Stimulated activated CD8-positive, alpha-beta memory T cell treated with anti-CD3 and anti-CD28 coated beads, Interleukin-15, amount 100 ng/mL, for 1 hour (primary cell): Measurements from ENCODE around the gene ATXN7L1.

ENCODE experiments used
- DNase-seq: peaks from one replicate; pipeline ENCODE4 v3.0.0-alpha.2; 2020; ENCODE audit warnings: low read depth

The ATXN7L1 gene

DNA sequence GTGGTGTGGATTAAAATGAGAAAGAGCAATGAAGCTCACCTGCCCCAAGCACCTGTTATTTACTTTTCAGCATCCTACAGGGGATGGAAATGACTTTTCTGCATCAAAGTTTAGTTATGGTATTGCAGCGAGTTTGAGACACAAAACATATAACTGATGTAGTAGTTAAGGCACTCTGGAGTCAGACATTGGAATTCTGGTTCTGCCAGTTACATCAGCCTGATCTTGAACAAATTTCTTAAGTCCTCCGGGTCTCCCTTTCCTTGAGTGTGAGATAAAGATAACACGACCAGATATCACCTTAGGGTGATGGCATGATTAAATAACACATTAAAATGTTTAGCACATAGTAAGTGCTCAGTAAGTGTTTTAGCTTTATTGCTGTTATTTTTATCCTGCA lies 97.4 kb downstream of the ATXN7L1 start:
- no peak for DNase-seq

DNA sequence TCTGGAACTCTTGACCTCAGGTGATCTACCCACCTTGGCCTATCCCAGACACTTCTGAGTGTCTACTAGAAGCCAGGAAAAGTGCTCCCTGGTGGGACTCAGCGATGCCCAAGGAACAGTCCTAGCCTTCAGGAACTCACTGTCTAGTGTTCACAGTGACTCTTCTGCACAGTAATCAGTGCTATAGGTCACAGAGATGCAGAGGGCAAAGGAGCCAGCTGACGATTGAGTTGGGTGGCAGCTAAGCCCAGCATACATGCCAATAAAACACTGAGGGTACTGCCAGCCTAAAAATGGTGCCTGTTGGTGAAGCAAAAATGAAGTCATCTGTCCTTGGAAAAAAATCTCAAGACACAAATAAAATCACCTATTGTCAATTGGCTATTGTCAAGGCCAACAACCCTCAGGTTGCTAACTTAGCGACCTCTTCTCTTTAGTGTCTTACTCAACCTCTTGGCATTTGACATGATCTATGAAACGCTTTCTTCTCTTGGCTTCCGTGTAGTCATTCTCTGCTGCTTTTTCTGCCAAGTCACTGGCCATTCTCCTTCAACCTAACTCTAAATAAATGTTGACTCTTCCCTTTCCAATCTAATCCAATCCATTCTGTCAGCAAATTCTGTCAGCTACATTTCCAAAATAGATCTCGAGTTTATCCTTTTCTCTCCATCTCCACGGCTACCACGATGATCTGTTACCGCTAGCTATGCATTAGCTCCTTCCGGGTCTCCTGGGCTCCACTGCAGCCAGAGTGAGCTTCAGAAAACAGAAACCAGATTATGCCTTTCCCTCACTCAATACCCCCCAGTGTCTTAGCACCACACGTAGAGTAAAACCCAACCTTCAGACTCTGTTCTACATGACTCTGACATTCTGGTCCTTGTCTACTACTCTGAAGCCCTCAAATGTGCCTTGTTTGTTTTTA lies 99.2 kb downstream of the ATXN7L1 start:
- DNase-seq, result no peak

DNA sequence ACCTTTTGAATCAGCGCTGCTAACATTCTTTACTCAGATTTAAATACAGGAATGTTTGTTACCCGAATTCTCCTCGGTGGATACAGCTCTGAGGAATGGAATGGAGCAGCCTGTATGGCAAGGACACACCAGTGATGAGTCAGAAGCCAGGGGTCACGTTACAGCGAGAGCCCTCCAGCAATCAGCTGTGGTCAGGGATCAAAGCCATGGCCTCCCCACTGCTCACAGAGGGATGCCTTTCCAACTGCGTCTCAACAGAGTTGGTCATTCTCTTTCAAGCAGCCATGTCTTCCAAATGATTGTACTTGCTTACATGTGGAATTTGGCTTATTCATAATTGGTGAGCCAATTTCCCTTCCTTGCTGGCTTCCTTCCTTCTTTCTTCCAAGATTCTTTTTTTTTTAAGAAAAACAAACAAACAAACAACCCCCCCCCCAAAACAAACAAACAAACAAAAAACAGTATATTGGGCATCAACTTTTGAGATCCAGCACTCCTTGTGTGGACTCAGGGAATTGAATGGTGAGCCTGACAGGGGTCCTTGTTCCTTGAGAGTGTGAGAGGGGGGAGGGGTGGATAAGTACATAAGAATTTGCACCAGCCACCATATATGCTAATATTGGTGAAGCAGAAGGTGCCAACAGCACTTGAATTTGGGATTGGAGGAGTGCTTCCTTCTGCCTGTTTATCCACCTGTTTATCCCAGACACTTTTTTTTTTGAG lies 100.2 kb downstream of the ATXN7L1 start:
- DNase-seq, result no peak

DNA sequence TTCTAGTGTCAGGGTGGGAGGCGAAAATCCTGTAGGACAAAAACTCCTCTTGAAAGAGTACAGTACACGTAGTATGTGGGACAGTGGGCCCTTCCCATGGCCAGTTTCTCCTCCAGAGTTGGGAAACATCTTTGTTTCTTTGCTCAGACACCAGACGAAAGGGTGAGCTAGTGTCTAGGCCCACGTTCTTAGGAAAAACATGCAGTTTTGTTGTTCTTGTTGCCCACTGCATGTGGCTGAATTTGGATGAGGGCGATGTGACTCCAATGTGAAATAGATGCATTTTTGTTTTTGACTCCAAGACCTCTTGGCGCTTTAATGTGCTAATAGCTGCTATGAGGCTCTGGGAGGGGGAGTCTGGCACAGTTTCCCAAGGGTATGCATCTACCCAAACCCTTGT lies 100.8 kb downstream of the ATXN7L1 start:
- DNase-seq, result no peak

DNA sequence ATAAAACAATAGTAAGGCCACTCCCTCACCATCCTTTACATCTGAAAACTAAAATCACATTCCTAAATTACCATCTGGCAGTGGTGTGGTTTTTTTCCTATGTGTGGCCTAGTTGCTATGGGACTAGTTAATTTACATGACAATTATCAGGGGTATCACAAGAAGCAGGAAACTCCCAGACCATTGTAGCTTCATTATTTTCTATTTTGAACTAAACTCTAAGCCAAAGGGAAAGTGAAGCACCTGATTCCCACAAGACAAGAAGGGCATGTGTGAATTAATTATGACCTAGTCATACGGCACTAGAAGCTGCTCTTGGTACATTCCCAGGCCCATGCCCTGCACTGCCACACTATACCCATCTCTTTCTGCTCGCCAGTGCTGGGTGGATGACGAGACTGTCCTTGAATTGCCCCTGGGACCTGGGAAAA lies 103.4 kb downstream of the ATXN7L1 start:
- DNase-seq, result no peak

DNA sequence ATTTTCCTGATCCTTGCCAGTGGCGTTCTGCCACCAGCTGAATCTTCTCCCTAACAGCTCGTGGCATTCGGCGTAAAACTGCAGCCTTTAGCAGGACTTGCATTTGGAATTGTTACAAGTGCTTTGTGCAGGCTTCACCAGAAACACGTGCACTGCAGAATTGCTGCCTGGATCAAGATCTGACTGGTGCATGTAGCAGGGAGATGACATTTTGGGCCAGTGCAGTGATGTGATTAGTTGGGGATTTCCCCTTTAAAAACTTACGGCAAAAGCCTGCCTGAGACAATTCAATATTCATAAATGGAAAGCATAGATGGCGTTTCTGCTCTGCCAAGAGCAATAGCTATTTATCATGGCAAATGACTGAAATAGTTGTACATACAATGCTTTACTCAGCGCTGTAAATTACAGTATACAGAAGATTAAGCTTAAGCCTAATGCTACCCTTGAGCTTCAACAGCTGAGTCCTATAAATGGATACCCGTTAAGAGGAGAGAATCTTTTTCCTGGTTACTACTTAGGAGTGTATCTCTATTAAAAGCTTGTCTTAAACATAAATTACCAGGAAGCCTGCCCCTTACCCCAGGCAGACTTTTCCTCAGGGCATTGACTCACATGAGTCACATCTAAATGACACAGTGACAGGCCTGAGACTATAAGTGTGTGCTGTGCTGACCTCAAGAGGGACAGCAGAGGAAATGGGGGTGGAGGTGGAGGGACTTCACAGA lies 106.3 kb downstream of the ATXN7L1 start:
- DNase-seq, result no peak

DNA sequence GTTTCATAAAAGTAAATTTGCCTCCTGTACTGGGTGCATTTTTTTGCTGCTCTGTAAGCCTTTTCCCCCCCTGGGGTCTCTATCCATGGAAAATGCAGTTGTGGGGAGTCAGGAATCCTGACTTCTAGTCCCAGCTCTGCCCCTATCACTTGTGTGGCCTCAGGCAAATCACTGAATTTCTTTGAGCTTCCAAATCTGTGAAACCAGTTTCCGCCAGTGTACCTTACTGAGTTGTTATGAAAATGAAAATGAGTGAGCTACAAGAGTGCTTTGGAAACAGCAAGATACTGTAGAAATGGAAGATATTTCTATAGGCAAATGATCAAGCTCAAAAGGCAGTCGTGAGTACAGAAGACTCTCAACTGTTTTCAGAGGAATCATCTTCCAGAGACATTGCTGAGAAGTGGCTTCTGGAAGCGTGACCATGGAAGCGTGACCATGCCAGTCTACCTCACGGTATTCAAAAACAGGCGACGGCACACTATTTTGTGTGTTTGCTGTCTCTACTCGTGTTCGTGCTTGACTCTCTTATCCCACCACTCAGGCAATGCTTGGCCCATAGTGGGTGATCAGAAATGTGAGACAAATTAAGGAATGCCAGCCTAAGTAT lies 107.4 kb downstream of the ATXN7L1 start:
- DNase-seq, result no peak

DNA sequence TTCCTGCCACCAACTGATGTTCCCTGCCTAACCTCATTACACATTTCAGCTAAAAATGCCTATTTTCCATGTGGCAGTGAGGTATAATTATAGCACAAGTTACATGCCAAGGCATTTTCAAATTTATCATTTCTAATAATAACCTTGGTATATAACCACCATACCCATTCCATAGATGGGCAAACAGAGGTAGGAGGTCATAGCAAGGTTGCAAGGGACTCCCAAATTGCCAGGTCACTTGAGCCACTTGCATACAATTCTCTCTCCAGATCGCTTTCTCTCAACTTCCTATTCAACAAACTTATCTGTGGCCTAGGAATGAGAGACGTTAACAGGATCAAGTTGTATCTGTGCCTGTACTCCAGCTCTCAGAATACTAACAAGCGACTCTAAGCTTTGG lies 108.3 kb downstream of the ATXN7L1 start:
- no peak for DNase-seq

DNA sequence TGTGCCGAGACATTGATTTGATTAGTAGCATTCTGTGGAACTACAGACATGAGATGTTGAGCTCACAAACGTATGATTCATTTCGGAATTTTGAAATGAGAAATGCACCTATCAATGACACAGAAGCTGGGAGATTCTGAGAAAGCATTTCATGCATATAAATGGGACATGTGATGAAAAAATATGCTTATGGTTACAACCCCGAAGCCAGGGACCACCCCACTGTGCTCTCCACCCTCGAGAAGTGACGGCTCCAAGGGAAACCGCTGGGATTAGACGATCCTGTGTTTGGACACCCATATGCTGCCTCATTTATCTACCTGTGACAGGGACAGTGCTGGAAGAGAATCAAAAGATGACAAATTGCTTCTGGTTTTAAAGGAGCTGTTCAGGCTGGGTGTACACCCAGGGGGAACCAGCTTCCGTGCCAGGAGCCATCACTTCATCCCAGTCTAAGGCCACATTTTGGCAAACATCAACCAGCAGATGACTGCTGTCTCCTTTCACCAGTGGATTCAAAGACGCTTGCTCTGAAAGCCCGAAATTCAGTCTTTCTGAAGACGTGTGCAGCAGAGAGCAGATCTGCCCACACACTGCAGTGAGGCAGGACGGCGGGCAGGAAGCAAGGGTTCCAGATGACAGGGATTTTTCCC lies 109.9 kb downstream of the ATXN7L1 start:
- no peak for DNase-seq

DNA sequence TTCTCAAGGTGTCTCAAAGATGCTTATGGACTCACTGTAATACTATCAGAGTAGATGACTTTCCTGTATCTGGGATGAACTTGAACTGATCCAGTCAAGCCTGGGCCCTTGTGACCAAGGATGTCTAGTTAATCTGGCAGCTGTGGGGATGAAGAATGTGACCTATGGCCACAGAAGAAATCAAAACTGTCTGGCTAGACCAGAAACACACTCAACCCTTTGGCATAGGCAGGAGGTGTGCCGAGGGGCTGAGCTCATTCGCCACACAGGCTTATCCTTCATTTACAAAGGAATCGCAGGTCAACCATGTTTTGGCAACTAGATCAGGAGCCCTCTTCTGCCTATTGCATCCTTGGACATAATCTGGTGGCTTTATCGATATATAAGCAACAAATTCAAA lies 110.6 kb downstream of the ATXN7L1 start:
- no peak for DNase-seq

DNA sequence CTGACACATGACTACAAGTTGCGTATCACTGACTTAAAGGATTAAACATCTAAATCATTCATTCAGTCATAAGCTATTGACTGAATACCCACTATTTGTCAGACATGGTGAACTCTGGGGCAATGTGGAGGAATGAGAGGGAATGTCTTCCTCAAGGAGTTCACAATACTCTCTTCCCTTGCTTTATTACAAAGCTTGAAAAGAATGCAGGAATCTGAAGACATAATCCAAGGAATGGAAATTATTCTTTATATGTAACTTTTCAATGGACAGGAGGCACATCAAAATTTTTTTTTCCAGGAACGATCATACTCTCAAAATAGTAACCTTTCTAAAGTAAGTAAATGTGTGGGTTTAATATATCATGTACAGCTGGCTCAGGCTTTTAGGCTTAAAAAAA lies 111.9 kb downstream of the ATXN7L1 start:
- DNase-seq, result no peak

DNA sequence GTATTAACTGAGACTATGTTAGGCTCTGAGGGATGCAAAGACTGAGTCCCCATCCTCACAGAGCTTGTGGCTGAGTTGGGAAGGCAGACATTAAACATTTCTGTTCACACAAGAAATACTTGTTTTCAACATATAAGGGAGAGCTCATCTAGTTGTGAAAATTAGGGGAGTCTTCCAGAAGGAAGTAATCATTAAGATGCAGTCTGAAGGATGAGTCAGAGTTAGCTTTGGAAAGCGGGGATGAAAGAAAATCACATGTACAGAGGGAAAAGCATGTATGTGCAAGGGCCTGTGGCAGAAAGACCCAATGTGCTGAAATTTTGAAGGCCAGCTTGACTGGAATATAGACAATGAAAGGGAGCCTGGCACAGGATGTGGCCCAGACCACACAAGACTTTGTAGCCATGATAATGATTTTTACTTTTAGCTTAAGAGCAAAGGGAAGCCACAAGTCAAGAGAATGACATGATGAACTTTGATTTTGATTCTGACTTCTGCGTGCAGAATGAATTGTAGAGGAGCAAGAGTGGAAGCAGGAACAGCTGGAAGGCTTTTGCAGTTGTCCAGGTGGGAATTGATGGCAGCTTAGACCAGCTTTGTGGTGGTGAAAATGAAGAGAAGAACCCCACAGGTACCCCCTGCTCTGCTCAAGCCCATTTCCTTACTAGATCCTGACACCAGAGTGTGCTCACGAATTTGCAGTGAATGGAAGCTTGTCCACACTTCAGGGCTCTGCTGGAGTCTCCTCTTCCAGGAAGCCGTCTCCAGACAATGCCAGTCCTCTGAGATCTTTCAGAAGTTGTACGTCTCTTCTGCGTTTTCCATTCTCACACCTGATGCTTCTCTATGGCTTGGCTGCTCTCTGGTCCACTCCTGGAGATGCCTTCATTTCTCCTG lies 115.6 kb downstream of the ATXN7L1 start:
- DNase-seq, result no peak

DNA sequence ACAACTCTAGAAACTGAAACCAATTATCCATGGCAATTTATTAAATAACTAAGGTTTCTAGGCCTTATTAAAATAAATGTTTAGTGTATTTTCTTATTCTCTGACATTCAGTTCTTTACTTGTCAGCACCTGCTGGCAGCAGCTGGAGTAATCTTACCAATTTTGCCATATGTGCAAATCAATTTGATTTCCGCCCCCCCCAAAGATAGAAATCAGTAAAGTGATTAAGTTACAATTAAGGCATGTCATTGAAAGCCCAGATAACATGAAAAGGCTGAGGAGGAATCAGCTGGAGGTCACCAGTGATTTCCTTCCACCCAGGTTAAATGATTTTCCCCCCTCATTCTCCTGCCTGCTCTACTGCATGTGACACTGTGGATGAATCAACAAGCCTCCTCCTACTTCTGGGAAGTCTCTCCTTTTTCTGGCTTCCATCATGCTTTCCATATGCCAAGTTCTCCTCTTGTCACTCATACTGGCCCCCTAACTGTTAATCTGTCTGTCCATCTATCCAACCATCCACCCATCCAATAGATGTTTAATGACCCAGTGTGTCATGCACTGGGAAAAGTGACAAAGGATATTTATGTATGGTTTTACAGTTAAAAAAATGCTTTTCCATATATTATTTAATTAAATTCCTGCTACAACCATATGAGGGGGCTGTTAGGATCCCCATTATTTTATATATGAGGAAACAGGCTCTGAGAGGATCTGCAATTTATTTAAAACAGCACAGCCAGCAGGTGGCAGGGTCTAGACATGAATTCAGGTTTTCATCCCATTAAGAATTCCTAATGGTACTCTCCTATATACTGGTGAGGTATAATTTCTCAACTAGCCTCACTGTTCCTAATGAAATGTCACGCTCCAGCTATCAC lies 116.5 kb downstream of the ATXN7L1 start:
- no peak for DNase-seq

DNA sequence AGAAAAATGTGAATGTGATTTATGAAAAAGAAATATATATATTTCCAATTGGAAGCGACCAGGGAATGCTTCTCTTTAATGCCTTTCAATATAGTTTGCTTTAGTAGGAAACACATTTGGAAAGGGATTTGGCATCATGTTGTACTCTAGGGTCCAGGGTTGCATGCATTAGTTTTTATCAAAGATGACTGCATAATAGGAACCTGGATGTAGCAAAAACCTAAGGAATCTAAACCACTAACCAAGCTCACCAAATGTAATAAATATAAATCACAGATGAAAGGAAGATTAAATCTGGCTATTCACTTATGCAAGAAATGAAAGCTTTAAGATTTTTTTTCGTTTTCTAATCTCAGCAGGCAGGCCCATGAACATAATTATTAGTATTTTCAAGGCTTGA lies 120.0 kb downstream of the ATXN7L1 start:
- no peak for DNase-seq

DNA sequence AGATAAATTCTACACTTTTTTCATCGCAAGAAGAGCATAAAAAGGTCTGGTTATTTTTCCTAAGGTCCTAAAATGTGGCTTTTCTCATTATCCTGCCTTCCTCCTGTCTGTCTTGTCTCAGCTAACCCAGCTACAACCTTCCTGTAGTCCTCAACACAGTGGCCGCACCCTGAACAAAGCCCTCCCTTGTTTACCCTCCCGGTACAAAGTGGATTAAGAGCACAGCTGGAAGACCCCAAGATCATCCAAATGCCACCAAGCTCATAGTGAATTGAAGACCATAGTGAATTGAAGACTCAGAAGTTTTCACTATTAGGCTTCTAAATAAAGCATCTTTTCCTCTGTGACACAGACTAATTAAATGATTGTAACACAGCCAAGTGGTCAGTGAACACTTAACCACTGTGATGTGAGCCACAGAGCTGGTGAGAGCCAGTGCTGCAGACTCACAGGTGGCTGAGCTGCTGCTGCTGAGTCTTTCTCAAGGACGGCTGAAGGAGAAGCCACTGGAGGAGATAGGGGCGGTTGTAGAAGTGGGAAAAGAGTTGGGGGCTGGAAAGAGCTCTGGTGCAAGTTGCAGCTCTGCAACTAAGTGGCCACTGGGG lies 123.6 kb downstream of the ATXN7L1 start:
- no peak for DNase-seq

DNA sequence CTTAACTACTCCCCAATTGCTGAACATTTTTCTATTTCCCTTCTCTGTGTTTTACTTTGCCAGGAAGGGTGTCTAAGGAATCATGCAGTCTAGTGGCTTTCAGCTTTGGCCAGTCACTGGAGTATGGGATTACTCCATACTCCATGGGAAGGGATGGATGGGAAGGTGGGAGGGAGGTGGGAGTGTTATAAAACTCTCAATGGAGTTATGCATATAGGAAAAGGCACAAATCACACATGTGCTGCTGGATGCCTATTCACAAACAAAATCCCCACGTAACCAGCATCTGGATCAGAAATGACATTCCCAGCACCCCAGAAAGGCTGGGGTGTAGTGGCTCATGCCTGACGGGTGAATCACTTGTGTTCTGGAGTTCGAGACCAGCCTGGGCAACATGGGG lies 125.3 kb downstream of the ATXN7L1 start:
- DNase-seq, result no peak

DNA sequence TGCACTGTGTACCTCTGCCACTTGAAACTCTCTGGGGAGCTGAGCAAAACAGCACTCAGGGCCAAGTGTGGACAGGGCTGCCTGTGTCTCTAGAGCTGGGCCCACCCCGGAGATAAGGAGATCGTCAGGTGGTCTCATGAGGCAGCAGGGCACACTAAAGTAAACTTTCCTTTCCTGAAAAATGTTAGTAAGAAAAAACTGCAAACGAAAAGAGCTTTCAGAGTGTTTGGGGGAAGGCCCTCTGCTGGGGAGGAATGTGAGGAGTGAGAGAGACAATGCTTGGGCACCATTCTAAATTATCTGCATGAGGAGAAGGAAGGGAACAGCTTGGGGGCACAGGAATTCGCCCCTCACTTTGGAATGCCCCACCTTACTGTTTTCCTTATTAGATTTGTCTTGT lies 127.7 kb downstream of the ATXN7L1 start:
- no peak for DNase-seq

DNA sequence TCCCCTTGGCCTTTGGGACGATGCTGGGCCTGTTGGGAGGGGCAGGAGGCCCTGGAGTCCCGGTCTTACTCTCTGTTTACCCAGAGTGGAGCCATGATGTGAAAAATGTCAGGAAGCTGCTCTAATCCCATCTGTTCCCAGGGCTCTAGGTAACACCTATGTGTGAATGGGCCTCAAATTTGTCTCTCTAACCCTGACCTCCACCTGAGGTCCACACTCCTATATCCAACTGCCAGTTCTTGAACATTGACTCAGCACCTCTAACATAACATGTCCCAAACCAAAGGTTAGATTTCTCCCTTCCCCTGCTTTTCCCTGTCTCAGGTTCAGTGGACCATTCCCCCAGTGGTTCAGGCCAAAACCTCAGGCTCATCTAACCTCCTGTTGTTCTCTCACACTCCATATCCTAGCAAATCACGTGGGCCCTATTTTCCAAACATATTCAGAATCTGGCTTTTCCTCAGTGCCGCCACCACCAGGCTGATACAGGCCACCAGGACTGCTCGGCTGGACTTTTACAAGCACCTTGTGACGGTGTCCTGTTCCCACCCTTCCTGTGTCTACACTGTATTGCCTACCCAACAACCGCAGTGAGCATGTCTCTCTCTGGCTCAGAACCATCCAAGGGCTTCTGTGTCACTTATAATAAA lies 130.6 kb downstream of the ATXN7L1 start:
- DNase-seq, result no peak

DNA sequence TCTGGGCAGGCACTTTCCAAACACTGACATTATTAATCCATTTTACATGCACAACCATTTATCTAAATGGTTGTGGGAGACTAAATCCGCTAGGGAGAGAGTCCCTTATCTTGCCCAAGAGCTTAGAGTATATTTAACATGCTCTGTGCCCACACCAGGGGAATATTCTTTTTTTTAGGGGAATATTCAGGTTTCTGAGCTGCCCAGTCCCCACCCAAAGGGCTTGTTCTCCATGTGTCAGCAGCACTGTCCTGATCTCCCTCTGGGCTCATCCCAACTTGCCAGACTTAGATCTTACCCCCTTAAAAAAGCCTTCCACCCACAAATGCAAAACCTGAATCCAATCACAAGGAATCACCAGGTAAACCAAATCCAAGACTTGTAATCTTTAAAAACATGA lies 132.1 kb downstream of the ATXN7L1 start:
- no peak for DNase-seq
